Lower leg skin (tissue), 3 donors: ENCODE data around the gene ADAD1.

Experiments
- POLR2A ChIP-seq, 2 donors: fragments of 450-650 bp; IDR thresholded peaks; one replicate each; pipeline ENCODE4 v1.6.1; 2016 to 2017; ENCODE audit warnings: antibody characterized with exemption in 2 of 2, mild to moderate bottlenecking in 1 of 2, moderate library complexity in 1 of 2
- TF ChIP-seq, protein P1 (sequence below), 3 donors: fragments of 450-650 bp; IDR thresholded peaks; one replicate each; pipeline ENCODE4 v1.5.1; 2016; ENCODE audit warnings: antibody characterized with exemption in 3 of 3, mild to moderate bottlenecking in 3 of 3, moderate library complexity in 2 of 3

DNA sequence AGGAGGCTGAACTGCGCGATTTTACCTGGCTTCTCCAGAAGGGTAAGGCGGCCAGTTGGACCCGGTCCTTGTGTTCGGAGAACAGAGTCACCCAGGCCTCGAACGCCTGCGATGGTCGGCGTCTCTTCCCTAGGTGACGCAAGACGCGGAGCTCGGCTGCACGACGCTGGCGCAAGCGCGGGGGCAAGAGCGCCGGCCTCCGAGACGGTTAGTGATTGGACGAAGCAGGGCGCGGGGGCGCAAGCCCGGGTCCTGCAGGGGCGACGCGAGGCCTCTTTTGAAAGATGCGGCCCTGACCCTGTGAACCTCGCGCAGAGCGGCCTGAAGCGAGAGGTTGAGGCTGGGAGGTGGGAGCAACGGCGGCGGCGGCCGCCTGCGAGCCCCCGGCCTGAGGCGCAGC, 428 bp downstream of the ADAD1 start:
- TF ChIP-seq, protein P1, sequence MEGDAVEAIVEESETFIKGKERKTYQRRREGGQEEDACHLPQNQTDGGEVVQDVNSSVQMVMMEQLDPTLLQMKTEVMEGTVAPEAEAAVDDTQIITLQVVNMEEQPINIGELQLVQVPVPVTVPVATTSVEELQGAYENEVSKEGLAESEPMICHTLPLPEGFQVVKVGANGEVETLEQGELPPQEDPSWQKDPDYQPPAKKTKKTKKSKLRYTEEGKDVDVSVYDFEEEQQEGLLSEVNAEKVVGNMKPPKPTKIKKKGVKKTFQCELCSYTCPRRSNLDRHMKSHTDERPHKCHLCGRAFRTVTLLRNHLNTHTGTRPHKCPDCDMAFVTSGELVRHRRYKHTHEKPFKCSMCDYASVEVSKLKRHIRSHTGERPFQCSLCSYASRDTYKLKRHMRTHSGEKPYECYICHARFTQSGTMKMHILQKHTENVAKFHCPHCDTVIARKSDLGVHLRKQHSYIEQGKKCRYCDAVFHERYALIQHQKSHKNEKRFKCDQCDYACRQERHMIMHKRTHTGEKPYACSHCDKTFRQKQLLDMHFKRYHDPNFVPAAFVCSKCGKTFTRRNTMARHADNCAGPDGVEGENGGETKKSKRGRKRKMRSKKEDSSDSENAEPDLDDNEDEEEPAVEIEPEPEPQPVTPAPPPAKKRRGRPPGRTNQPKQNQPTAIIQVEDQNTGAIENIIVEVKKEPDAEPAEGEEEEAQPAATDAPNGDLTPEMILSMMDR (IDR thresholded peaks at IDR 0.05): no peak
- TF ChIP-seq POLR2A (IDR thresholded peaks at IDR 0.05): no peak
